H9 (cell line): Measurements from ENCODE around the gene LYZL2. TPM values are rescaled to one million over a fixed set of nuclear protein-coding genes. Genes with fewer than 3 reads are reported as not detected.

Experiments
- DNase-seq: peaks from one replicate; pipeline ENCODE4 v3.0.0-alpha.2; 2017
- H2AFZ ChIP-seq: one replicate; pipeline ENCODE4 v1.6.1; 2013; ENCODE audit warnings: mild to moderate bottlenecking, low read length, control low read depth, moderate library complexity
- H2AK5ac ChIP-seq: 2 replicates; pipeline ENCODE4 v1.6.1; 2013; ENCODE audit warnings: low read length, control low read depth, mixed read lengths; ENCODE audit not compliant: insufficient read length
- H2BK120ac ChIP-seq: one replicate; pipeline ENCODE4 v1.6.1; 2013; ENCODE audit warnings: low read depth, mild to moderate bottlenecking, low read length, control low read depth, inconsistent platforms; ENCODE audit not compliant: poor library complexity, severe bottlenecking
- H2BK12ac ChIP-seq: 2 replicates; pipeline ENCODE4 v1.6.1; 2013; ENCODE audit warnings: low read length, control low read depth, mixed read lengths, low read depth; ENCODE audit not compliant: insufficient read length
- H2BK15ac ChIP-seq: 2 replicates; pipeline ENCODE4 v1.6.1; 2013; ENCODE audit warnings: low read depth, low read length, control low read depth
- H2BK20ac ChIP-seq: one replicate; pipeline ENCODE4 v1.6.1; 2013; ENCODE audit warnings: low read depth, mild to moderate bottlenecking, low read length, control low read depth, inconsistent platforms; ENCODE audit not compliant: poor library complexity, severe bottlenecking
- H2BK5ac ChIP-seq: 2 replicates; pipeline ENCODE4 v1.6.1; 2013; ENCODE audit warnings: low read length, control low read depth, mixed read lengths; ENCODE audit not compliant: insufficient read length
- H3K14ac ChIP-seq: 2 replicates; pipeline ENCODE4 v1.6.1; 2013; ENCODE audit warnings: low read length, control low read depth; ENCODE audit not compliant: insufficient read depth
- H3K18ac ChIP-seq: 2 replicates; pipeline ENCODE4 v1.6.1; 2013; ENCODE audit warnings: low read depth, mild to moderate bottlenecking, mixed read lengths, low read length, control low read depth; ENCODE audit not compliant: insufficient read length
- H3K23ac ChIP-seq: 2 replicates; pipeline ENCODE4 v1.6.1; 2013; ENCODE audit warnings: low read length, control low read depth, mixed read lengths, low read depth; ENCODE audit not compliant: insufficient read length
- H3K23me2 ChIP-seq: 2 replicates; pipeline ENCODE4 v1.6.1; 2013; ENCODE audit warnings: low read depth, mild to moderate bottlenecking, mixed read lengths, low read length, control low read depth; ENCODE audit not compliant: insufficient read length, poor library complexity, severe bottlenecking
- H3K27ac ChIP-seq: 2 replicates; pipeline ENCODE4 v1.5.1; 2013; ENCODE audit warnings: low read length, control low read depth, mixed read lengths, low read depth; ENCODE audit not compliant: insufficient read length
- H3K27me3 ChIP-seq: 2 replicates; pipeline ENCODE4 v1.6.1; 2013; ENCODE audit warnings: low read length, control low read depth, inconsistent platforms; ENCODE audit not compliant: insufficient read depth
- H3K4ac ChIP-seq: 2 replicates; pipeline ENCODE4 v1.6.1; 2013; ENCODE audit warnings: low read depth, mild to moderate bottlenecking, control low read depth, inconsistent platforms, low read length, moderate library complexity
- H3K4me1 ChIP-seq: 2 replicates; pipeline ENCODE4 v1.6.1; 2013; ENCODE audit warnings: low read length, control low read depth, inconsistent platforms; ENCODE audit not compliant: insufficient read depth
- H3K4me2 ChIP-seq: 2 replicates; pipeline ENCODE4 v1.6.1; 2013; ENCODE audit warnings: low read length, control low read depth, mixed read lengths; ENCODE audit not compliant: insufficient read length, insufficient read depth
- H3K56ac ChIP-seq: 2 replicates; pipeline ENCODE4 v1.6.1; 2013; ENCODE audit warnings: low read depth, mild to moderate bottlenecking, mixed read lengths, low read length, control low read depth; ENCODE audit not compliant: insufficient read length
- H3K79me1 ChIP-seq: 2 replicates; pipeline ENCODE4 v1.6.1; 2013; ENCODE audit warnings: low read depth, mild to moderate bottlenecking, moderate library complexity, low read length, control low read depth, inconsistent platforms; ENCODE audit not compliant: insufficient read depth, poor library complexity, severe bottlenecking
- H3K79me2 ChIP-seq: 2 replicates; pipeline ENCODE4 v1.6.1; 2013; ENCODE audit warnings: low read length, control low read depth, inconsistent platforms; ENCODE audit not compliant: insufficient read depth
- H3K9ac ChIP-seq: 2 replicates; pipeline ENCODE4 v1.6.1; 2013; ENCODE audit warnings: low read length, control low read depth, mixed read lengths; ENCODE audit not compliant: insufficient read length; ENCODE audit errors: extremely low read depth
- H3K9me3 ChIP-seq: one replicate; pipeline ENCODE4 v1.6.1; 2013; ENCODE audit warnings: low read depth, low read length, inconsistent platforms; ENCODE audit not compliant: control insufficient read depth
- H3T11ph ChIP-seq: one replicate; pipeline ENCODE4 v1.6.1; 2013; ENCODE audit warnings: mild to moderate bottlenecking, low read length, control low read depth, inconsistent platforms
- H4K20me1 ChIP-seq: one replicate; pipeline ENCODE4 v1.6.1; 2013; ENCODE audit not compliant: control insufficient read depth, insufficient read length, insufficient read depth
- H4K5ac ChIP-seq: 2 replicates; pipeline ENCODE4 v1.6.1; 2013; ENCODE audit warnings: low read depth, mild to moderate bottlenecking, mixed read lengths, low read length, control low read depth; ENCODE audit not compliant: insufficient read length
- H4K8ac ChIP-seq: replicated peaks from 2 replicates; pipeline ENCODE4 v1.6.1; 2013; ENCODE audit warnings: low read length, control low read depth, mixed read lengths, low read depth; ENCODE audit not compliant: insufficient read length
- H4K91ac ChIP-seq: 2 replicates; pipeline ENCODE4 v1.6.1; 2013; ENCODE audit warnings: low read depth, mild to moderate bottlenecking, moderate library complexity, mixed read lengths, low read length, control low read depth; ENCODE audit not compliant: insufficient read length
- H3K27ac Mint-ChIP-seq, 3 experiments: 2 replicates in 2 of 3; 3 replicates in 1 of 3; pipeline ENCODE4 v1.8.0; 2020 to 2021; ENCODE audit warnings: mixed read lengths in 3 of 3, mild to moderate bottlenecking in 1 of 3, moderate library complexity in 1 of 3
- H3K27me3 Mint-ChIP-seq: 2 replicates; pipeline ENCODE4 v1.8.0; 2021; ENCODE audit warnings: low read depth, mild to moderate bottlenecking, moderate library complexity, mixed read lengths
- H3K36me3 Mint-ChIP-seq, 3 experiments: 2 replicates in 2 of 3; 3 replicates in 1 of 3; pipeline ENCODE4 v1.8.0; 2020 to 2021; ENCODE audit warnings: low read depth in 3 of 3, mixed read lengths in 3 of 3; ENCODE audit not compliant: insufficient read depth in 1 of 3
- H3K4me1 Mint-ChIP-seq, 2 experiments: 2 replicates each; pipeline ENCODE4 v1.8.0; 2020; ENCODE audit warnings: mixed read lengths in 2 of 2
- H3K4me3 Mint-ChIP-seq, 2 experiments: 2 replicates in 1 of 2; 3 replicates in 1 of 2; pipeline ENCODE4 v1.8.0; 2020 to 2021; ENCODE audit warnings: mild to moderate bottlenecking in 2 of 2, mixed read lengths in 2 of 2, moderate library complexity in 1 of 2
- H3K9me3 Mint-ChIP-seq, 2 experiments: 2 replicates in 1 of 2; 3 replicates in 1 of 2; pipeline ENCODE4 v1.8.0; 2020; ENCODE audit warnings: mild to moderate bottlenecking in 2 of 2, mixed read lengths in 2 of 2, moderate library complexity in 1 of 2
- CTCF ChIP-seq: fragments of 200-600 bp; sonication (generic); conservative IDR thresholded peaks from 3 replicates; pipeline ENCODE4 v1.8.0; 2021; ENCODE audit warnings: antibody characterized with exemption, mild to moderate bottlenecking
- WGBS: extraction: QIAGEN DNeasy Blood & Tissue Kit; methylation state at CpG from one replicate; pipeline ENCODE4 v1.1.7; 2013; ENCODE audit warnings: missing lambda C conversion rate, low lambda C conversion rate, mixed read lengths; ENCODE audit not compliant: insufficient read length; ENCODE audit errors: extremely low coverage; 5-methylcytosine and 5-hydroxymethylcytosine counted together
- total RNA-seq: library from RNA; stranded (reverse); gene quantifications from 2 replicates; pipeline ENCODE4 v1.2.1, GENCODE V29; 2021

The LYZL2 gene
- total RNA-seq, 1 experiment from 2014 or later, result not detected

GRCh38 chr10:30596013-30596412 lies 33.5 kb downstream of the LYZL2 start:
- H2BK5ac ChIP-seq, result no peak overlapping the region
- no peak overlapping the region for H2BK20ac ChIP-seq
- H3K79me1 ChIP-seq, result no peaks in the 10 kb centered on the region
- H2AFZ ChIP-seq, result no peak overlapping the region
- H4K91ac ChIP-seq, result no peak overlapping the region
- Mint-ChIP-seq H3K4me3 (no peak overlapping the region), H3K27me3 (peaks cover 95% of the 10 kb centered on the region), H3K4me1 (peaks cover 30 to 39% of the 10 kb centered on the region in 2 experiments), H3K36me3 (no peaks in the 10 kb centered on the region), H3K9me3 (no peaks in the 10 kb centered on the region; a peak in 1 of 5 replicates), H3K27ac (no peak overlapping the region)
- H3T11ph ChIP-seq, result no peak overlapping the region
- H3K23me2 ChIP-seq, result no peaks in the 10 kb centered on the region
- no peaks in the 10 kb centered on the region; the same call in 1 of the 2 replicates for H3K4me1 ChIP-seq
- WGBS, result no CpG with 5 or more reads among the region's 6 CpGs
- H3K27ac ChIP-seq, result no peak overlapping the region
- no peaks in the 10 kb centered on the region for H3K79me2 ChIP-seq
- no peak for TF ChIP-seq CTCF
- H4K8ac ChIP-seq, result no peak overlapping the region
- H3K23ac ChIP-seq, result no peak overlapping the region
- no peaks in the 10 kb centered on the region for H3K9me3 ChIP-seq
- peaks cover 9% of the 10 kb centered on the region; the same call in 1 of the 2 replicates for H3K27me3 ChIP-seq
- no peak overlapping the region for H2BK12ac ChIP-seq
- no peak overlapping the region for H3K56ac ChIP-seq
- H4K5ac ChIP-seq, result no peak overlapping the region
- H2BK120ac ChIP-seq, result no peak overlapping the region
- no peak overlapping the region for H3K18ac ChIP-seq
- H3K4me2 ChIP-seq, result no peak overlapping the region
- no peak for DNase-seq
- no peak overlapping the region for H2BK15ac ChIP-seq
- H3K9ac ChIP-seq, result no peak overlapping the region
- H3K14ac ChIP-seq, result no peak overlapping the region
- H2AK5ac ChIP-seq, result no peak overlapping the region
- no peak overlapping the region for H3K4ac ChIP-seq
- no peaks in the 10 kb centered on the region for H4K20me1 ChIP-seq
